Esophagus (tissue), 2 donors: ENCODE results near the gene LMO1. TPM values are rescaled to one million over a fixed set of nuclear protein-coding genes. Genes with fewer than 3 reads are reported as not detected.

ENCODE experiments used
- H3K27ac ChIP-seq, 2 donors: one replicate each; pipeline ENCODE4 v1.5.1; 2013; ENCODE audit warnings: low read depth in 2 of 2, mild to moderate bottlenecking in 2 of 2, inconsistent platforms in 1 of 2, low read length in 1 of 2, moderate library complexity in 1 of 2
- H3K27me3 ChIP-seq, 2 donors: one replicate each; pipeline ENCODE4 v1.6.1; 2013; ENCODE audit warnings: low read length in 2 of 2, control low read depth in 1 of 2, mild to moderate bottlenecking in 1 of 2; ENCODE audit not compliant: insufficient read depth in 2 of 2, control insufficient read depth in 1 of 2
- H3K36me3 ChIP-seq, 2 donors: one replicate each; pipeline ENCODE4 v1.6.1; 2013; ENCODE audit warnings: low read length in 1 of 2; ENCODE audit not compliant: control insufficient read depth in 2 of 2, insufficient read depth in 2 of 2
- H3K4me1 ChIP-seq, 2 donors: one replicate each; pipeline ENCODE4 v1.6.1; 2013; ENCODE audit warnings: low read length in 1 of 2; ENCODE audit not compliant: control insufficient read depth in 2 of 2, insufficient read depth in 2 of 2
- H3K4me3 ChIP-seq, 2 donors: one replicate each; pipeline ENCODE4 v1.5.1; 2013; ENCODE audit warnings: low read length in 2 of 2, mild to moderate bottlenecking in 2 of 2, low read depth in 1 of 2, moderate library complexity in 1 of 2
- H3K9me3 ChIP-seq, 2 donors: one replicate each; pipeline ENCODE4 v1.6.1; 2013; ENCODE audit warnings: mild to moderate bottlenecking in 2 of 2, low read depth in 1 of 2, low read length in 1 of 2, moderate library complexity in 1 of 2; ENCODE audit not compliant: control insufficient read depth in 2 of 2, insufficient read depth in 1 of 2
- WGBS, 2 donors: extraction: QIAGEN DNeasy Blood & Tissue Kit; methylation state at CpG; one replicate each; pipeline ENCODE4 v1.1.7; 2013; 5-methylcytosine and 5-hydroxymethylcytosine counted together
- polyA plus RNA-seq, 2 donors: library from polyadenylated mRNA; stranded (reverse); fragments of 200-250 nt; gene quantifications; one replicate each; pipeline ENCODE4 v1.2.3, GENCODE V29; 2013
- donor health status: healthy with polysubstance abuse.
- donor health status: Bipolar disorder and iron deficiency.

LMO1 gene
- polyA plus RNA-seq, 2 donors, result 0.06 to 0.08 TPM

GRCh38 chr11:8250981-8251615 is 12.6 kb downstream of the LMO1 start:
- no peaks in the 10 kb centered on the region for H3K9me3 ChIP-seq
- H3K27me3 ChIP-seq, result no peaks in the 10 kb centered on the region
- no peaks in the 10 kb centered on the region for H3K36me3 ChIP-seq
- 77 to 86% methylated on average over 11 of the region's 11 CpGs for WGBS, 2 donors
- peaks cover 0 to 20% of the 10 kb centered on the region in 2 donors for H3K4me1 ChIP-seq
- no peak overlapping the region for H3K4me3 ChIP-seq
- H3K27ac ChIP-seq, result no peak overlapping the region

- H3K4me1 ChIP-seq, result peaks cover 0 to 20% of the 10 kb centered on the region in 2 donors
- no peaks in the 10 kb centered on the region for H3K27me3 ChIP-seq
- no peak overlapping the region for H3K4me3 ChIP-seq
- WGBS, 2 donors, result 31 to 40% methylated on average over 5 of the region's 5 CpGs
- no peaks in the 10 kb centered on the region for H3K36me3 ChIP-seq
- no peak overlapping the region for H3K27ac ChIP-seq
- no peaks in the 10 kb centered on the region for H3K9me3 ChIP-seq
Observed at GRCh38 chr11:8250434-8250833, 13.2 kb downstream of the LMO1 start.

GRCh38 chr11:8249482-8249881 is 14.2 kb downstream of the LMO1 start:
- Histone ChIP-seq H3K9me3 (no peaks in the 10 kb centered on the region), H3K36me3 (no peaks in the 10 kb centered on the region), H3K27ac (no peak overlapping the region), H3K4me3 (no peak overlapping the region), H3K4me1 (peaks cover 0 to 16% of the 10 kb centered on the region in 2 donors), H3K27me3 (no peaks in the 10 kb centered on the region)
- 63 to 72% methylated on average over 6 of the region's 6 CpGs for WGBS, 2 donors

- Histone ChIP-seq H3K36me3 (no peaks in the 10 kb centered on the region), H3K27me3 (no peaks in the 10 kb centered on the region), H3K9me3 (no peaks in the 10 kb centered on the region), H3K27ac (no peak overlapping the region), H3K4me1 (peaks cover 0 to 16% of the 10 kb centered on the region in 2 donors), H3K4me3 (no peak overlapping the region)
- 82 to 89% methylated on average over 1 of the region's 1 CpG for WGBS, 2 donors
Observed at GRCh38 chr11:8248786-8249185, 14.9 kb downstream of the LMO1 start.

- H3K9me3 ChIP-seq, result no peaks in the 10 kb centered on the region
- no peak overlapping the region for H3K27ac ChIP-seq
- H3K36me3 ChIP-seq, result no peaks in the 10 kb centered on the region
- H3K27me3 ChIP-seq, result no peaks in the 10 kb centered on the region
- H3K4me3 ChIP-seq, result no peak overlapping the region
- H3K4me1 ChIP-seq, result peaks cover 0 to 13% of the 10 kb centered on the region in 2 donors
- WGBS, 2 donors, result 66 to 73% methylated on average over 6 of the region's 6 CpGs
Observed at GRCh38 chr11:8247312-8247711, 16.4 kb downstream of the LMO1 start.

- no peak overlapping the region for H3K4me3 ChIP-seq
- no peaks in the 10 kb centered on the region for H3K4me1 ChIP-seq
- H3K27me3 ChIP-seq, result no peaks in the 10 kb centered on the region
- H3K27ac ChIP-seq, result no peak overlapping the region
- no peaks in the 10 kb centered on the region for H3K36me3 ChIP-seq
- 85 to 89% methylated on average over 5 of the region's 5 CpGs for WGBS, 2 donors
- no peaks in the 10 kb centered on the region for H3K9me3 ChIP-seq
Observed at GRCh38 chr11:8243458-8243857, 20.2 kb downstream of the LMO1 start.

- Histone ChIP-seq H3K27me3 (no peaks in the 10 kb centered on the region), H3K27ac (no peak overlapping the region), H3K9me3 (no peaks in the 10 kb centered on the region), H3K36me3 (no peaks in the 10 kb centered on the region), H3K4me1 (no peaks in the 10 kb centered on the region), H3K4me3 (no peak overlapping the region)
- 74 to 78% methylated on average over 19 of the region's 19 CpGs for WGBS, 2 donors
Observed at GRCh38 chr11:8242499-8243280, 21.0 kb downstream of the LMO1 start.

GRCh38 chr11:8242118-8242475 is 21.6 kb downstream of the LMO1 start:
- H3K4me3 ChIP-seq, result no peak overlapping the region
- no peaks in the 10 kb centered on the region for H3K36me3 ChIP-seq
- H3K9me3 ChIP-seq, result no peaks in the 10 kb centered on the region
- 79 to 82% methylated on average over 3 of the region's 3 CpGs for WGBS, 2 donors
- no peak overlapping the region for H3K27ac ChIP-seq
- no peaks in the 10 kb centered on the region for H3K27me3 ChIP-seq
- no peaks in the 10 kb centered on the region for H3K4me1 ChIP-seq

- Histone ChIP-seq H3K27ac (no peak overlapping the region), H3K4me1 (no peaks in the 10 kb centered on the region), H3K36me3 (no peaks in the 10 kb centered on the region), H3K4me3 (no peak overlapping the region), H3K9me3 (no peaks in the 10 kb centered on the region), H3K27me3 (no peaks in the 10 kb centered on the region)
Observed at GRCh38 chr11:8241373-8242117, 22.1 kb downstream of the LMO1 start.
